ENCODE measurements around the gene GATAD2A.

DNA sequence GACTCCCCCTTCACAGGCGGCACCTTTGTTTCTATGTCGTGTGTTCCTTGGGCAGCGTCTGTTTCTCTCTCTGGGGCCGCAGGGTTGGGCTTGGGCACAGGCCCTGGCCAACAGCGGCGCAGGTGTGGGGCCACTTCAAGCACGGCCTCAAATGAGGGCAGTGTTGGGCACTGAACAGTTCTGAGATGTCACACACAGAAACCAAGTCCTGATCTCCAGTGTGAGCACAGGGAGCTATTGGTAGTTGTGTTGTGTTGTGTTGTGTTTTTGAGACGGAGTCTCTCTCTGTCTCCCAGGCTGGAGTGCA lies 42.7 kb downstream of the GATAD2A start:
- TF ChIP-seq, protein P1, sequence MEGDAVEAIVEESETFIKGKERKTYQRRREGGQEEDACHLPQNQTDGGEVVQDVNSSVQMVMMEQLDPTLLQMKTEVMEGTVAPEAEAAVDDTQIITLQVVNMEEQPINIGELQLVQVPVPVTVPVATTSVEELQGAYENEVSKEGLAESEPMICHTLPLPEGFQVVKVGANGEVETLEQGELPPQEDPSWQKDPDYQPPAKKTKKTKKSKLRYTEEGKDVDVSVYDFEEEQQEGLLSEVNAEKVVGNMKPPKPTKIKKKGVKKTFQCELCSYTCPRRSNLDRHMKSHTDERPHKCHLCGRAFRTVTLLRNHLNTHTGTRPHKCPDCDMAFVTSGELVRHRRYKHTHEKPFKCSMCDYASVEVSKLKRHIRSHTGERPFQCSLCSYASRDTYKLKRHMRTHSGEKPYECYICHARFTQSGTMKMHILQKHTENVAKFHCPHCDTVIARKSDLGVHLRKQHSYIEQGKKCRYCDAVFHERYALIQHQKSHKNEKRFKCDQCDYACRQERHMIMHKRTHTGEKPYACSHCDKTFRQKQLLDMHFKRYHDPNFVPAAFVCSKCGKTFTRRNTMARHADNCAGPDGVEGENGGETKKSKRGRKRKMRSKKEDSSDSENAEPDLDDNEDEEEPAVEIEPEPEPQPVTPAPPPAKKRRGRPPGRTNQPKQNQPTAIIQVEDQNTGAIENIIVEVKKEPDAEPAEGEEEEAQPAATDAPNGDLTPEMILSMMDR (IDR thresholded peaks at IDR 0.05; ENCODE audit: borderline replicate concordance, extremely low read depth, low read length, poor library complexity, severe bottlenecking) = no peak
- TF ChIP-seq EZH2 (IDR thresholded peaks at IDR 0.05; ENCODE audit: borderline replicate concordance, low read depth, low read length, severe bottlenecking) = no peak

Data from DND-41 (cell line).